ENCODE measurements around the gene SPEG.

Gene SPEG

GRCh38 chr2:219514196-219514761 lies 79.6 kb downstream of the SPEG start, which contains the start of gene ASIC4:
Gene ASIC4 (plus strand): TSS chr2:219514482. CDS start chr2:219514725, 243 bp downstream.
- DNase-seq (ENCODE audit: low spot score) = no peak

- no peak for DNase-seq (ENCODE audit: low spot score)
Observed at GRCh38 chr2:219514836-219515235, 80.2 kb downstream of the SPEG start.

DNA sequence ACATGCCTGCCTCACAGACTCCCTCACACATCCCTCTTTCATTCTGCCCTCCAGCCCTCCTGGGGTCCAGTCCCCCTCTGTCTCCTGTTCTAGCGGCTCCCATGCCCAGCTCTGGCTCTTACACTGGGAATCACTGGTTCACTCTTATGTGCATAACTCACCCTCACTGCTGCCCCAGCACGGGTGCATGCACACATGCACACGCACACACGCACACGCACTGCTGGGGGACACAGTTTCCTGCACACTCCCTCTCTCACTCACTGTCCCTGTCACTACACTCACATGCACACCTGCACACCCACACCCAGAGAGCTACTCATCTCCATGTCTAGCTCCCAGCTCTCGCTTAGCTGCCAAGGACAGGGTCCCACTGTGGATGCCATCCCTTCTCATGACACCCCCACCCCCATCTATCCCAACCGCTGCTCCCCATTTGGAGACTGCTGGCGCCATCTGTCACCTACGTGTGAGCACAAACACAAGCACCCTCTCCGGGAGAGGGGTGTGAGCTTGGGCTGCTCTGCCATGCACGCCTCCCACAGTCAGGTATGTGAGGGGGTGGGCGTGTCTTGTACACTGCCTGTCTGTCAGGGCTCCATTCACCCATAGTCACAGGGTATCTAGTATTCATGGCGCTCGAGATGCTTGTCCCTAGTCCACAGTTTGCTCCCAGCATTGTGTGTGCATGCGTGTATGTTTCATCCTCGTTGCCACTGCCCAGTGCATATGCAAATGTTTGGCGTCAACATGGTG lies 81.4 kb downstream of the SPEG start:
- no peak for DNase-seq (ENCODE audit: low spot score)

DNA sequence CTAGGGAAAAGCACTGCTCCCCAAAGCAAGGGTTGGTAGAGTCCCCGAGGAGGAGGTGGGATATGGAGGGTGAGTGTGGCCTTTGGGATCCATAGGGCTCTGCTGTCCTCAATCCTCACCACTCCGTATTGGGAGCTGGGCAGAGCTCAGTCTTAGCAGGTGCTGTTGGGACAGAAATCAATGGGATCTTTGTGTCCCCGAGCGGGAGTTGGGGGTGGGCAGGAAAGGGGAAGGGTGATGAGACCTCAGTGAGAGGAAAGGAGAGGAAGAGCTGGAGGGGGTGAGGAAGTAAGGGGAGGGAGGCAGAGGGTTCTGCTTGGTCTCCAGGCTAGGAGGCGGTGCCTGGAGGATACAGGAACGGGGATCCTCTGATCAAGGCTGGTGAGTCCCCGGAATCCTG lies 82.2 kb downstream of the SPEG start:
- DNase-seq (ENCODE audit: low spot score) = no peak

GRCh38 chr2:219517954-219518778 lies 83.5 kb downstream of the SPEG start:
- no peak for DNase-seq (ENCODE audit: low spot score)

GRCh38 chr2:219519526-219519916 lies 84.9 kb downstream of the SPEG start:
- DNase-seq (ENCODE audit: low spot score) = no peak

DNA sequence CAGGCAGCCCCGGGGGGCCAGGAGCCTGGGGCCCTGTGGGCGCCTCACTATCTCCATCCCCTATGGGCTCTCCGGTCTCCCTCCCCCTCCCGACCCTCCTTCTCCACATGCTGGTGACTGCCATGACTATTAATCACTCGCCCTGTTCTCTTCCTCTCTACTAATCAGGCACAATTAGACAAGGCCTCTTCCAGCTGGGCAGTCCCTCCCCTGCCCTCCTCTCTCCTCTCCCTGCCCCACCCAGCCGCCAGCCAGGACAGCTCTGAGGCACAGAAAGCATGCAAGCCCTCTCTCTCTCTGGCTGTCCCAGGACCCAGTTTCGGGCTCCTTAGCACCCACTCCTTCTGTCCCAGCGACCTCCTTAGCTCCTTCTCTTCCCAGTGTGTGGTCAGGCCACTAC lies 85.4 kb downstream of the SPEG start:
- DNase-seq (ENCODE audit: low spot score) = no peak

DNA sequence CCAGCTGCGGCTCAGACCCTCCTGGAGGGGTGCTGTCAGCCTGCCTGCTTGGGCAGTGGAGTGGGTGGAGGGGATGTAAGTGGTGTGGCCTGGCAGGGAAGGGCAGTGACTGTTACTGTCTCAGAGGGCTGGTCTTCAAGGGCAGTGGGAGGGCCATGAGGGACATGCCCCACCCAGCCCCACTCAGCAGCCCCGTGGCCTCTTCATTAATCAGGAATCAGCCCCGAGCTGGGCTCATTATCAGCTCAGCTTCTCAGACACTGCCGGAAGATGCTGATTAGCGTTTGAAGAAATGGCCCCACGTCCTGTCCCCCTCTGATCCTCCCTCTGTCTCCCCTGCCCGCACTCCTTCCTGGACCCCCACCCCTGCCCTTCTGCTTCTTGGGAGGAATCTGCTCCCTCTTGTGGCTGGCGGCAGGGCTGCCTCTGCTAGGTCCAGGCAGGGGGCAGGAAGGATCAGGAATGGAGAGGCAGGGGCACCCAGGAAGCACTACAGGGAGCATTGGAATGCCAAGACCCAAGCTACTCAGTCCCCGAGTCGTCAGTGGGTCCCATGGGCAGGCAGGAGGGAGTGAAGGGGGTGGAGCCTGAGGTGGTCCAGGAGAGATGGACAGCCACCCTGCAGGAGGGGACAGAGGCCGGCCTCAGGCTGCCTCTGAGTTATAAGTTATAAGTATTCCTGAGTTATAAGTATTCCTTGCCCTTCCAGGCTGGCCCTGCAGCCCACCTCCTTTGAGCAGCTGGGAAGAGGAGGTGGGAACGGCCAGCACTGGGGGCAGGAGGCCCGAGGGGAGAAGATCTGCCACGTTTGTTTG lies 86.6 kb downstream of the SPEG start:
- peak; percentile 91 for DNase-seq (ENCODE audit: low spot score)

GRCh38 chr2:219522111-219523030 lies 87.7 kb downstream of the SPEG start:
- peak; percentile 88 for DNase-seq (ENCODE audit: low spot score)

- DNase-seq (ENCODE audit: low spot score) = peak; percentile 54
Observed at GRCh38 chr2:219523031-219523671, 88.5 kb downstream of the SPEG start.

GRCh38 chr2:219524817-219525216 lies 90.2 kb downstream of the SPEG start:
- DNase-seq (ENCODE audit: low spot score) = no peak

DNA sequence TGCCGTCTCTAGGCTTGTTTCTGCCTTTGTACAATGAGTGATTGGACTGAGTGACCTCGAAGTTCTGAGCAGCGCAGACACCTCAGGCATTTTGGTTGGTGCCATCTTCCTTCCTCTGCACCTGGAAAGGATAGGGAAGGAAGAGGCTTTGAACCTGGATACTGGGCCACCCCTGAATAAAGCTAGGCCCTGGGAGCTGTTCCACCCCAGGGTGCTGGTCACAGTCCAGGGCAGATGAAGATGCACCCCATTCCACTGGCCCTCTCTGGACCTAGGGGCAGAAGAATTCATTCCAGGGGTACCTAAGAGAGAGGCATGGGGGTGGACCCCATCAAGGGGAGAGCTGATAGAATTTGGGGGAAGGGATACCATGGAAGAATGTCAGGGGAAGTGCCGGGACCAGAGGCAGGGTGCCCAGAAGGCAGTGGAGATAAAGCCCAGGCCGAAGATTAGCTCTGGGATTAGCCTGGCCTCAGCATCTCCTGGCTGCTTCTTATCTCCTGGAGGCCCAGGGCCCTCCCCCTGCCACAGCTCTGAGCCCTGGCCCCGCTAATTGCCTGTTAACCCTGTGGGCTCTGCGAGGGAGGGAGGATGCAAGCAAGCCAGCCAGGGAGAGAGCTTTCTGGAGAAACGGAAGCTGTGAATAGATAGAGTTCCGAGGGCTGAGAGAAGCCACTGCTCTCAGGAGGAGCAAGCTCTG lies 91.0 kb downstream of the SPEG start:
- DNase-seq (ENCODE audit: low spot score) = no peak

DNA sequence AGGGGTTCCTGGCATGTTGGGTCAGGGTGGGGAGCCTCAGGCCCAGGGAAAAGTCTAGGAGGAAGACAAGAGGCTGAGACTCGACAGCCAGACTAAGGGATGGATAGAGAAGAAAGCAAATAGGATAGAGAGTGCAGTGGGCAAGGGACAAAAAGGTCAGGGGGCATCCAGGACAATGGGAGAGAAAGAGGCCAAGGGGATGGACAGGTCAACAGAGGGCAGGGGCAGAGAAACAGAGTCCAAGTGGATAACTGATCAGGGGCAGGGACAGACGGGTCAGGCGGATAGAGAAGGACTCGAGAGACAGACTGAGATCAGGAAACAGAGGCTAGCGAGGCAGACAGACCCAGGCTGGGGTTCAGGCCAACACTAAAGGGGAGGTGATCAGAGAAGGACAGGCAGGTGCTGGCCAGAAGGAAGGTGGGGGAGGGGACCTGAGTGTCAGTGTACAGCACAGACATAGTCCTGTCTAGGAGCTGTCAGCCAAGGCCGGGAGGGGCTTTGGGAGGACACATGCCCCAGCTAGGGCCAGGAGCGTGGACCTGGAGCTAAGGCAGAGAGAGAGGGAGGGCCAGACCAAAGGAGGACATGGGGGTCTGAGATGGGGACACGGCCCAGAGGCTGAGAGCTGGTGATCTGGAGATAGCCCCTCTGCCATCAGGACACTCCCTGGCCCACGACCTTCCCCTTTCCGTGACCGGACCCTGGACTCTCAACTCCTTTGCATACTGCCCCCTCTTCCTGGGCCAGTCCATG lies 91.9 kb downstream of the SPEG start:
- no peak for DNase-seq (ENCODE audit: low spot score)

- no peak for DNase-seq (ENCODE audit: low spot score)
Observed at GRCh38 chr2:219527076-219527394, 92.4 kb downstream of the SPEG start.

- DNase-seq (ENCODE audit: low spot score) = no peak
Observed at GRCh38 chr2:219527472-219527871, 92.8 kb downstream of the SPEG start.

- peak; percentile 90 for DNase-seq (ENCODE audit: low spot score)
Observed at GRCh38 chr2:219530048-219530963, 95.7 kb downstream of the SPEG start.

- DNase-seq (ENCODE audit: low spot score) = no peak
Observed at GRCh38 chr2:219531639-219532377, 97.2 kb downstream of the SPEG start.

DNA sequence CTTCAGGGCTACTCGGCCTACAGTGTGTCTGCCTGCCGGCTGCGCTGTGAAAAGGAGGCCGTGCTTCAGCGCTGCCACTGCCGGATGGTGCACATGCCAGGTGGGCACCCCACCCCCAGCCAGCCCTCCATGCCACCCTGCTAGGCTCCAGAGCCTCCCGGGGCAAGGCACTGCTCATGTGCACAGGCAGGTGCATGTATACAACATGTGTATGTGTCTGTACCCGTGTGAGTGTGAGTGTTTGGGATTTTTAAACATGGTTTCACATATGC lies 97.7 kb downstream of the SPEG start:
- DNase-seq (ENCODE audit: low spot score) = no peak
